ENCODE data around the gene STK36. TPM values are rescaled to one million over a fixed set of nuclear protein-coding genes. Genes with fewer than 3 reads are reported as not detected.

The STK36 gene
- total RNA-seq = 10 to 100 TPM in 5 of 6 experiments, 1 to 10 TPM in 1; 9.2 to 14.0 (median 12.7) TPM
- long read RNA-seq = 0 reads

- WGBS (ENCODE audit: insufficient coverage, low coverage, low lambda C conversion rate, missing lambda C conversion rate) = under 1% methylated on average over 35 of the region's 49 CpGs
- intact Hi-C loops (cut with DNase I) = no loop called here
- H3K27ac ChIP-seq = peak within 1 kb of the TSS; percentile 16 to 55 (median 30)
Measured at GRCh38 chr2:218671654-218672566, at the start of gene STK36, which contains the start of gene RNF25. Gene STK36, plus strand, starts transcription at chr2:218672086. Its CDS starts 744 bp downstream, at chr2:218672830. Gene RNF25, minus strand, starts transcription at chr2:218672002. Its CDS starts 32 bp downstream, at chr2:218671970.

GRCh38 chr2:218622606-218623365 is 49.1 kb upstream of the STK36 start:
- H3K27me3 ChIP-seq = no peaks in the 10 kb centered on the region
- H3K36me3 ChIP-seq = no peaks in the 10 kb centered on the region
- peak in 3 of 4 donors; percentile 45 to 60 (median 46) for ATAC-seq
- no peaks in the 10 kb centered on the region for H3K9me3 ChIP-seq
- no peak overlapping the region for H3K27ac ChIP-seq
- no peak for DNase-seq
- 49% methylated on average over 7 of the region's 7 CpGs for WGBS (ENCODE audit: insufficient coverage, low coverage, low lambda C conversion rate, missing lambda C conversion rate)
- H3K4me3 ChIP-seq = no peak overlapping the region
- peaks cover 0 to 5% (median 0%) of the 10 kb centered on the region in 4 donors for H3K4me1 ChIP-seq
- intact Hi-C loops (cut with DNase I) = no loop called here
- TF ChIP-seq, protein P1, sequence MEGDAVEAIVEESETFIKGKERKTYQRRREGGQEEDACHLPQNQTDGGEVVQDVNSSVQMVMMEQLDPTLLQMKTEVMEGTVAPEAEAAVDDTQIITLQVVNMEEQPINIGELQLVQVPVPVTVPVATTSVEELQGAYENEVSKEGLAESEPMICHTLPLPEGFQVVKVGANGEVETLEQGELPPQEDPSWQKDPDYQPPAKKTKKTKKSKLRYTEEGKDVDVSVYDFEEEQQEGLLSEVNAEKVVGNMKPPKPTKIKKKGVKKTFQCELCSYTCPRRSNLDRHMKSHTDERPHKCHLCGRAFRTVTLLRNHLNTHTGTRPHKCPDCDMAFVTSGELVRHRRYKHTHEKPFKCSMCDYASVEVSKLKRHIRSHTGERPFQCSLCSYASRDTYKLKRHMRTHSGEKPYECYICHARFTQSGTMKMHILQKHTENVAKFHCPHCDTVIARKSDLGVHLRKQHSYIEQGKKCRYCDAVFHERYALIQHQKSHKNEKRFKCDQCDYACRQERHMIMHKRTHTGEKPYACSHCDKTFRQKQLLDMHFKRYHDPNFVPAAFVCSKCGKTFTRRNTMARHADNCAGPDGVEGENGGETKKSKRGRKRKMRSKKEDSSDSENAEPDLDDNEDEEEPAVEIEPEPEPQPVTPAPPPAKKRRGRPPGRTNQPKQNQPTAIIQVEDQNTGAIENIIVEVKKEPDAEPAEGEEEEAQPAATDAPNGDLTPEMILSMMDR (IDR thresholded peaks at IDR 0.05) = no peak
- no peak for TF ChIP-seq POLR2A (IDR thresholded peaks at IDR 0.05)

More at GRCh38 chr2:218671654-218672566, at the start of gene STK36, which contains the start of gene RNF25:
- Histone ChIP-seq H3K27me3 (no peaks in the 10 kb centered on the region), H3K36me3 (peaks cover 0 to 17% (median 8%) of the 10 kb centered on the region in 4 donors), H3K4me1 (peaks cover 0 to 15% (median 4%) of the 10 kb centered on the region in 4 donors), H3K9me3 (no peaks in the 10 kb centered on the region), H3K4me3 (peak within 1 kb of the TSS; percentile 58 to 90 (median 75))
- DNase-seq = peak; percentile 84 to 90 (median 89)
- TF ChIP-seq, protein P1 (IDR thresholded peaks at IDR 0.05) = no peak
- peak; percentile 52 for TF ChIP-seq POLR2A (IDR thresholded peaks at IDR 0.05)
- ATAC-seq = peak; percentile 97 to 99 (median 99)

- H3K4me1 ChIP-seq = peaks cover 0 to 5% (median 0%) of the 10 kb centered on the region in 4 donors
Measured at GRCh38 chr2:218623366-218623705, 48.5 kb upstream of the STK36 start.

GRCh38 chr2:218626369-218626768 is 45.5 kb upstream of the STK36 start:
- intact Hi-C loops (cut with DNase I) = no loop called here
- TF ChIP-seq, protein P1 (IDR thresholded peaks at IDR 0.05) = no peak
- Histone ChIP-seq H3K4me3 (no peak overlapping the region), H3K27me3 (no peaks in the 10 kb centered on the region), H3K9me3 (no peaks in the 10 kb centered on the region), H3K4me1 (peaks cover 0 to 5% (median 0%) of the 10 kb centered on the region in 4 donors), H3K36me3 (no peaks in the 10 kb centered on the region), H3K27ac (no peak overlapping the region)
- 93% methylated on average over 3 of the region's 4 CpGs for WGBS (ENCODE audit: insufficient coverage, low coverage, low lambda C conversion rate, missing lambda C conversion rate)
- DNase-seq (no peak), ATAC-seq (no peak)

More at GRCh38 chr2:218623366-218623705, 48.5 kb upstream of the STK36 start:
- Histone ChIP-seq H3K4me3 (no peak overlapping the region), H3K36me3 (no peaks in the 10 kb centered on the region), H3K27ac (no peak overlapping the region), H3K9me3 (no peaks in the 10 kb centered on the region), H3K27me3 (no peaks in the 10 kb centered on the region)
- no peak for ATAC-seq
- no peak for TF ChIP-seq POLR2A (IDR thresholded peaks at IDR 0.05)
- TF ChIP-seq, protein P1 (IDR thresholded peaks at IDR 0.05) = no peak
- WGBS (ENCODE audit: insufficient coverage, low coverage, low lambda C conversion rate, missing lambda C conversion rate) = 38% methylated on average over 3 of the region's 3 CpGs
- intact Hi-C loops (cut with DNase I) = no loop called here
- no peak for DNase-seq
